SK-N-MC (cell line): Measurements from ENCODE around the gene CLN6.

Experiments
- EZH2 ChIP-seq: fragments of 200-600 bp; sonication (generic); IDR thresholded peaks from one replicate; pipeline ENCODE4 v1.6.1; 2017; ENCODE audit warnings: antibody characterized with exemption
- FOXP2 ChIP-seq: optimal IDR thresholded peaks from 2 replicates; pipeline ENCODE3; 2011; ENCODE audit warnings: mild to moderate bottlenecking, moderate library complexity; ENCODE audit not compliant: insufficient read depth; ENCODE audit errors: extremely low read length, control extremely low read depth
- POLR2AphosphoS5 ChIP-seq: IDR thresholded peaks from 2 replicates; pipeline ENCODE4 v1.6.1; 2012; ENCODE audit warnings: mild to moderate bottlenecking, low read depth, low read length, borderline replicate concordance

- TF ChIP-seq POLR2AphosphoS5 = no peak
- no peak for TF ChIP-seq EZH2
- no peak for TF ChIP-seq FOXP2
These were observed 40.9 kb downstream of the CLN6 start for GRCh38 chr15:68188647-68189046.
